Natural killer cell treated with Interleukin-12 subunit alpha and Interleukin-12 subunit beta and Interleukin-15 and Interleukin-18, amount 100 ng/mL, for 72 hours (primary cell): Measurements from ENCODE around the gene CLTA. TPM values are rescaled to one million over a fixed set of nuclear protein-coding genes. Genes with fewer than 3 reads are reported as not detected.
"Not testable (repeated sequence)": the region's sequence is repeated elsewhere in the genome, so short reads cannot be mapped to it uniquely, and the experiment has no call there.

ENCODE experiments used
- ATAC-seq, 2 donors: fragments of 150-1000 bp; cut with Tn5 transposase in 1 of 2; sonication (Bioruptor Pico), chemical (Tn5 transposase) in 1 of 2; 2 replicates each; pipeline ENCODE4 v1.10.0; 2021
- DNase-seq: peaks from one replicate; pipeline ENCODE4 v3.0.0; 2022; ENCODE audit warnings: low spot score
- H3K27ac Mint-ChIP-seq, 2 donors: 1 replicate in 1 of 2; 2 replicates in 1 of 2; pipeline ENCODE4 v1.8.0; 2022; ENCODE audit warnings: mixed read lengths in 2 of 2, mild to moderate bottlenecking in 1 of 2, moderate library complexity in 1 of 2
- H3K27me3 Mint-ChIP-seq, 2 donors: 1 replicate in 1 of 2; 2 replicates in 1 of 2; pipeline ENCODE4 v1.8.0; 2022; ENCODE audit warnings: mixed read lengths in 2 of 2
- H3K36me3 Mint-ChIP-seq: one replicate; pipeline ENCODE4 v1.8.0; 2022; ENCODE audit warnings: mixed read lengths
- H3K4me1 Mint-ChIP-seq, 2 donors: 1 replicate in 1 of 2; 2 replicates in 1 of 2; pipeline ENCODE4 v1.8.0; 2022; ENCODE audit warnings: low read depth in 2 of 2, mixed read lengths in 2 of 2, mild to moderate bottlenecking in 1 of 2
- H3K4me3 Mint-ChIP-seq: one replicate; pipeline ENCODE4 v1.8.0; 2022; ENCODE audit warnings: mixed read lengths
- H3K9me3 Mint-ChIP-seq: 2 replicates; pipeline ENCODE4 v1.8.0; 2022; ENCODE audit warnings: mixed read lengths
- total RNA-seq, 2 donors: library from RNA; stranded (reverse); gene quantifications; one replicate each; pipeline ENCODE4 v1.2.3, GENCODE V29; 2022

Gene CLTA
- total RNA-seq, 2 donors from 2014 or later: 133 to 178 TPM

DNA sequence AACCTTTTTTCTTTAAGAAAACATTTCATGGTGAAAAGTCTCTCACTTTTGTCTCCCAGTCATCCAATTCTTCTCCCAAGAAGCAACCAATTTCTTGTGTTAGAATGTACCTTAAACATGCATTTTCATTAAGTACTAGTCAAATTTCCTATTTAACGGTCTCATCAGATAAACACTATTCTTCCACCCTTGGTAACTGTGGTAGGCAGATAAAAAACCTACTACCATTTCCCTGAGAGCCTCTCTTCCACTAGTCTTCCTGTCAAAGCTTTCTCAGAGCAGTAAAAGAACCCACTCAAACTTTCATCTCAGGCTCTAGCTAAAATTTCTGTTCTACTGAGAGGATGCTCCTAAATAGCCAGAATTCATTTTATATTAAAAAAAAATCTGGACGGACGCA is 56.6 kb downstream of the CLTA start:
- H3K36me3 Mint-ChIP-seq: no peaks in the 10 kb centered on the region
- H3K27ac Mint-ChIP-seq: no peak overlapping the region
- no peak overlapping the region for H3K4me3 Mint-ChIP-seq
- DNase-seq: no peak
- H3K9me3 Mint-ChIP-seq: no peaks in the 10 kb centered on the region
- peaks cover 6 to 12% of the 10 kb centered on the region in 2 donors for H3K4me1 Mint-ChIP-seq
- no peaks in the 10 kb centered on the region for H3K27me3 Mint-ChIP-seq
- no peak for ATAC-seq

DNA sequence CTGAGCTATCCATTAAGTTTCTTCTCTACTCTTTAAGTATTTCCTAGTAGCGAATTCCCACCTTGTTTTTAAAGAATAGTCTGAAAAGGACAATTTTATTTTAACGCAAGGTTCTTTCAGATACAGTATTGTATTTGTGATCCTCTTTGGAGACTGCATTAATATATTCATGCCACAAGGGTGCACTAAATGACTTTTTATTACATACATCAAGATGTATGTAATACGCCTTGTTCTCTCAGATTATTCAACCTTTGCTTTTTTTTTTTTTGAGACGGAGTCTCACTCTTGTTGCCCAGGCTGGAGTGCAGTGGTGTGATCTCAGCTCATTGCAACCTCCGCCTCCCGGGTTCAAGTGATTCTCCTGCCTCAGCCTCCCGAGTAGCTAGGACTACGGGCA is 57.3 kb downstream of the CLTA start:
- not testable (repeated sequence) for DNase-seq, H3K36me3 Mint-ChIP-seq, H3K27me3 Mint-ChIP-seq, H3K4me3 Mint-ChIP-seq, H3K9me3 Mint-ChIP-seq, H3K27ac Mint-ChIP-seq
- peak in 1 of 2 donors; percentile 62 for ATAC-seq
- H3K4me1 Mint-ChIP-seq: peaks cover 6 to 12% of the 10 kb centered on the region in 2 donors

DNA sequence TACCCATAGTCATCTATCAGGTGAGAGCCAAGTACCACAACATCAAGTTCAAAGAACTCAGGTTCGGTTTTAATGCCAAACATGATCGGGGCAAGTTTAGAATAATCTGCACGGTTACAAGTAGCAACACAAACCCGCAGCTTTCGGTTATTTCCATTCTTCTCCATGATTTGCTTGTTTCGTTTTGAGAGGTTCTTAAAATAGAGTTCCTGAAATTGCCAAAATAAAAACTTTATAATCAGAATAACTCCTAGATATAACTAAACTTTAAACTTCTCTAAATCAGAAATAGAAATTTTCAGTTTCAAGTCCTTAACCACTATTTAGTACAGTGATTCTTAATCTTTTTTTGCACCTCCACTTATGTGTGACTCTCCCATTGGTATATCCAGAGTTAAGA is 58.5 kb downstream of the CLTA start:
- peaks cover 6 to 12% of the 10 kb centered on the region in 2 donors for H3K4me1 Mint-ChIP-seq
- no peaks in the 10 kb centered on the region for H3K27me3 Mint-ChIP-seq
- DNase-seq (no peak), ATAC-seq (no peak)
- H3K9me3 Mint-ChIP-seq: no peaks in the 10 kb centered on the region
- H3K36me3 Mint-ChIP-seq: no peaks in the 10 kb centered on the region
- no peak overlapping the region for H3K4me3 Mint-ChIP-seq
- no peak overlapping the region for H3K27ac Mint-ChIP-seq

DNA sequence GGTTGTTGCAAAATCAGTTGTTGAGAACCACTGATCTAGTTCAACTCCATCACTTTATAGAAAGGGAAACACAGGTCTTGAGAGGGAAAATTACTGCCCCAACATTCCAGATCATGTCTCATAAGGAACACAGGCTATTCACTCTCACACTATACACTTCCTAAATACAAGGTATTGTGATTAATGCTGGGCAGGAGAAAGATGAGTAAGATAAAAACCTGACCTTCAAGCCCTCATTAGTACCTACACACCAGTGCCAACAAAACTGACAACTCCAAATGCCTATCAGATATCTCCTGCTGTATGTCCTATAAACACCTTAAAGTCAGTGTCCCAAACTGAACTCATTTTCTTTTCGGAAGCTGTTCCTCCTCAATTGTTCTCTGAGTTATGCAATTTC is 59.4 kb downstream of the CLTA start:
- no peaks in the 10 kb centered on the region for H3K9me3 Mint-ChIP-seq
- no peak for DNase-seq
- peak overlapping the region in 1 of 2 donors; percentile 0 for H3K27ac Mint-ChIP-seq
- no peaks in the 10 kb centered on the region for H3K36me3 Mint-ChIP-seq
- H3K4me1 Mint-ChIP-seq: peaks cover 6 to 12% of the 10 kb centered on the region in 2 donors
- H3K4me3 Mint-ChIP-seq: no peak overlapping the region
- no peak for ATAC-seq
- no peaks in the 10 kb centered on the region for H3K27me3 Mint-ChIP-seq

DNA sequence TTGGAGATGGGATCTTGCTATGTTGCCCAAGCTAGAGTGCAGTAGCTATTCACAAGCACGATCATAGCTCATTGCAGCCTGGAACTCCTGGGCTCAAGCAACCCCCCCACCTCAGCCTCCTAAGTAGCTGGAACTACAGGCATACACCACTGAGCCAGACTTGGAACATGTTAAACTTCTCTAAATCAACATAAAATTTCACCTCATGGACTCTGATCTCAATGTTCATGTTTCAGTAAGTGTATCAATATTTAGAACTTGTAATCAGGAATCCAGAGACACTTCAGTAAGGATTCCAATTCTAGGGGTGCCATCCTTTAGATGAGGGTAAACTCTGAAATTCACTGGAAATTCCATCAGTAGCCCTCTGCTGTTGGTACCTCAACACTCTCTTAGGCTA is 60.7 kb downstream of the CLTA start:
- Mint-ChIP-seq H3K27ac (no peak overlapping the region), H3K27me3 (no peaks in the 10 kb centered on the region), H3K4me3 (no peak overlapping the region), H3K36me3 (no peaks in the 10 kb centered on the region), H3K4me1 (peaks cover 6 to 10% of the 10 kb centered on the region in 2 donors), H3K9me3 (no peaks in the 10 kb centered on the region)
- DNase-seq (no peak), ATAC-seq (no peak)

DNA sequence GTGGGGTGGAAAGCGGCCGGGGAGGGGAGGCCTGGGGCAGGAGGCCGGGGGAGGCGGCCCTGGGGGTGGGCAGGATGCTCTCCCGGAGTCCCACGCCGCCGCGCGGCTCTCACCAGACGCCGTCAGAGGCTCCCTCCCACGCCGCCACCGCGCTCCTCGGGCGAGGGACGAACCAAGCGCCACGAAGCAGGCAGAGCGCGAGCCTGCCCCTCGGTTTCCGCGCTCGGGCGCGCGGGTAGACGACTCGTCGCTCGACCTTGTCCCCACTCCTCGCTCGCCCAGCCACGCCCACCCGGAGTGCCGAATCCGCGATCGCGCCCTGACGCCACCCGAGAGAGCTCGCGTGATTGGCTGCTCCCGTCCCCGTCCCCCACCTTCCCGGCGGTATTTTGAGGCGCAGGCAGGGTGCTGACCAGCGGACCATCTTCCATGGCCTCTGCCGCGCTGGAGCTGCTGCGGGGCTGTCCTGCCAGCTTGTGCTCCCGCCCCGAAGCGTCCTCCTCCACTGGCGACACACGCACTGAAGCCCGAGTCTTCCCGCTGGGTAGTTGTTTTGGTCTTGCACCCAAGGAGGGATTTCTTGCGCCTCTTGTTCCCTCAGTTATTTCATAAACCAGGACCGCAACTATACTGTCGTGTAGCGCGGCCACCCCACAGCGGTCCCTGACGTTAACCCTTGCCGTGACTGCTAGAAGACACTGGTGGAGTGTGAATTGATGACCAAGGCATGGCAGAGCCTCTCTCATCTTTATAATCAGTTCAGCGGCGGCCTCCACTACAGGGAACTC is 67.7 kb downstream of the CLTA start, which contains the start of gene GNE:
Gene GNE, minus strand, starts transcription at position 241 of the 788 bp plus-strand sequence. CDS start 9,093 bp downstream, outside the sequence.
- Mint-ChIP-seq H3K9me3 (no peaks in the 10 kb centered on the region), H3K27me3 (no peaks in the 10 kb centered on the region), H3K36me3 (no peaks in the 10 kb centered on the region), H3K4me3 (peak within 1 kb of the TSS; percentile 96), H3K4me1 (peaks cover 0 to 7% of the 10 kb centered on the region in 2 donors), H3K27ac (peak within 1 kb of the TSS; percentile 84 to 95)
- DNase-seq: peak; percentile 99
- ATAC-seq: peak; percentile 94

DNA sequence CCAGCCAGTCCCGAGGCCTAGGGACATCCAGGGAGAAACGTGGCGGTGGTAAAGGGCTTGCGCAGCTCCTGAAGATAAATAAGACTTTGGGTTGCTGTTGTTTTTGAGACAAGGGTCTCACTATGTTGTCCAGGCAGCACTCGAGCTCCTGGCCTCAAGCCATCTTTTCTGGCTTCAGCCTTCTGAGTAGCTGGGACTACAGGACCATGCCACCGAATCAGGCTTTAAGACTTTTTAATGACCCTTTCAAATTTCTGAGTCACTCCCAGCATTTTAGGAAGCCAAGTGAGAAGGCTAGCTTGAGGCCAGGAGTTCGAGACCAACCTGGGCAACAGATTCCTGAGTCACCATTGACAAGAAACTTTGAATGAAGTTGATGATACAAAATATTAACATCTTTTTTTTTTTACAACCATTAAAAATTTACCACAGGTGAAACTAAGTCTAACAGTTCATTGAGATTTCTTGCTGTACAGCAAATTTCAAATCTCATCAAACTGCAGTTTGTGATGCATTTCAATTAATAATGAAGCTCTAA is 68.3 kb downstream of the CLTA start:
- ATAC-seq (no peak), DNase-seq (no peak)
- Mint-ChIP-seq H3K9me3 (no peaks in the 10 kb centered on the region), H3K4me1 (peaks cover 0 to 7% of the 10 kb centered on the region in 2 donors), H3K27ac (peak overlapping the region; percentile 84 to 95), H3K36me3 (no peaks in the 10 kb centered on the region), H3K27me3 (no peaks in the 10 kb centered on the region), H3K4me3 (peak overlapping the region; percentile 96)

Other genes starting within 250 kb of the CLTA start
- gene OR2S2, start 232.8 kb upstream of the CLTA start, total RNA-seq: not detected
- 1 to 10 TPM; 4.0 to 7.0 TPM for gene RECK, start 154.0 kb upstream of the CLTA start, total RNA-seq
- 10 to 100 TPM; 11.0 to 27.1 TPM for gene GLIPR2, start 54.2 kb upstream of the CLTA start, total RNA-seq
- under 1 TPM in 1 of 2 donors, not detected in 1; 0.19 TPM for gene CCIN, start 21.5 kb upstream of the CLTA start, total RNA-seq
- gene GNE, start 67.5 kb downstream of the CLTA start, total RNA-seq: 10 to 100 TPM; 22.9 to 23.3 TPM
- 10 to 100 TPM; 43.9 to 56.9 TPM for gene RNF38, start 209.3 kb downstream of the CLTA start, total RNA-seq